B cell (primary cell): Measurements from ENCODE around the gene HOXB3.

Source experiments
- CTCF ChIP-seq: fragments of 200-600 bp; IDR thresholded peaks from one replicate; pipeline ENCODE4 v1.8.0; 2022; ENCODE audit warnings: antibody characterized with exemption, mild to moderate bottlenecking
- EZH2 ChIP-seq: IDR thresholded peaks from 2 replicates; pipeline ENCODE4 v1.6.1; 2012; ENCODE audit warnings: borderline replicate concordance, low read depth, mild to moderate bottlenecking, moderate library complexity, low read length; ENCODE audit not compliant: insufficient read depth, poor library complexity, severe bottlenecking

DNA sequence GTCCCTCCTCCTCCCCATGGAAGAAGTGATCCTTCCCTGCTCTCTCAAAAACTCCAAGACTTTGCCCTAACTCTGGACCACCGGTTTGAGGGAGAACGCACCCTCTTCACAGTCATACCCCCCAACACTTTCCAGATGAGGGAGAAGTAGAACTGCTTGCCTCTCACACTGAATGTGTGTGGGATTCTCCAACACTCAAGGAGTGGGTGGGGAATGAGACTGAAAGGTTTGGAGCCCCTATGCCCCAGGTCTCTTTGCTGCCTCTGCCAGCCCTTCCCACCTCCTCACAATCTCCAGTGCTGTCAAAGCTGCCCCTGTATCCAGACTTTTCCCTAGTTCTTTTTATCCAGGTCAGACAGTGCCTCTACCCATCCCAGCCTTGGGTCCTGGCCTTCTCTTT lies 23.3 kb downstream of the HOXB3 start:
- TF ChIP-seq CTCF (no peak), EZH2 (no peak)
